HL-60 (cell line): ENCODE measurements around the gene NSL1.

Experiments
- CTCF ChIP-seq: IDR thresholded peaks from one replicate; pipeline ENCODE4 v1.5.1; 2011; ENCODE audit warnings: low read length, control low read depth, inconsistent platforms; ENCODE audit not compliant: insufficient read depth
- POLR2AphosphoS5 ChIP-seq: IDR thresholded peaks from 2 replicates; pipeline ENCODE4 v1.6.1; 2012; ENCODE audit warnings: low read depth

- TF ChIP-seq CTCF, result no peak
- no peak for TF ChIP-seq POLR2AphosphoS5
Observed at GRCh38 chr1:212777151-212777550, 14.4 kb downstream of the NSL1 start.
